WTC11 (cell line): Measurements from ENCODE around the gene IL1RAPL2.

Experiments used
- CREB1 ChIP-seq: sonication (generic); formaldehyde crosslinking; IDR thresholded peaks from 2 replicates; pipeline ENCODE4 v1.8.0; 2023; ENCODE audit warnings: mild to moderate bottlenecking, missing genetic modification reagents
- CREM ChIP-seq: sonication (generic); formaldehyde crosslinking; IDR thresholded peaks from 2 replicates; pipeline ENCODE4 v1.8.1; 2022; ENCODE audit warnings: mild to moderate bottlenecking, missing genetic modification reagents, moderate library complexity
- CTCF ChIP-seq: fragments of 200-600 bp; IDR thresholded peaks from 2 replicates; pipeline ENCODE4 v1.8.0; 2022; ENCODE audit warnings: antibody characterized with exemption
- ESRRA ChIP-seq: sonication (generic); formaldehyde crosslinking; IDR thresholded peaks from 2 replicates; pipeline ENCODE4 v1.8.1; 2022; ENCODE audit warnings: mild to moderate bottlenecking, missing genetic modification reagents, borderline replicate concordance
- FOXJ3 ChIP-seq: sonication (generic); formaldehyde crosslinking; IDR thresholded peaks from 2 replicates; pipeline ENCODE4 v1.9.0; 2021; ENCODE audit warnings: missing genetic modification reagents, mild to moderate bottlenecking, borderline replicate concordance
- USF2 ChIP-seq: sonication (generic); formaldehyde crosslinking; IDR thresholded peaks from 2 replicates; pipeline ENCODE4 v1.8.1; 2023; ENCODE audit warnings: mild to moderate bottlenecking, missing genetic modification reagents, moderate library complexity
- ZNF317 ChIP-seq: sonication (generic); formaldehyde crosslinking; IDR thresholded peaks from 2 replicates; pipeline ENCODE4 v1.8.1; 2023; ENCODE audit warnings: low read depth, mild to moderate bottlenecking, moderate library complexity, missing genetic modification reagents, borderline replicate concordance

GRCh38 chrX:105662248-105662647 is 1096.2 kb downstream of the IL1RAPL2 start:
- TF ChIP-seq ESRRA (CRISPR knock-in tag) (no peak), CTCF (no peak), FOXJ3 (CRISPR knock-in tag) (no peak), CREB1 (CRISPR knock-in tag) (no peak), CREM (no peak), ZNF317 (CRISPR knock-in tag) (no peak), USF2 (CRISPR knock-in tag) (no peak)
